ENCODE results near the gene ATP1B3.
"Not testable (repeated sequence)": the region's sequence is repeated elsewhere in the genome, so short reads cannot be mapped to it uniquely, and the experiment has no call there.

Gene ATP1B3

GRCh38 chr3:141876381-141876890 lies at the start of gene ATP1B3:
Gene ATP1B3 (plus strand): TSS chr3:141876643. CDS start chr3:141876802, 159 bp downstream.
- DNase-seq = peak in 56 of 58 donors; percentile 18 to 84 (median 72)

DNA sequence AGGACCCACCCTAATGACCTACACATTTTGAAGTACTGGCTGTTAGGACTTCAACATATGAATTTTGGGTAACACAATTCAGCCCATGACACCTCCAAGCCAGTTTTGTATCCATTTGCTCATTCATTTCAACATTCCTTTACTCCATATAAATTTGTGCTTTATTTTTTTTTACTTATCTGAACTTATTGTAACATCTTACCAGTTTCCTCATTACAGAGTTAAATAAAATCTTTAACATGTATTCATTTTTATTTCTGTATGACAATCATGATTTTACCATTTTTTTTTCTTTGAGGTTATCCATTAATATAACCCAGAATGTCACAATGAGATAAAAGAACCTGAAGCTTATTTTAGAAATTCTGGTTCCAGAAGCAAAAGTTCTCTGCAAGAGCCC lies 48.0 kb upstream of the ATP1B3 start:
- no peak for DNase-seq

- DNase-seq = no peak
Observed at GRCh38 chr3:141828890-141829289, 47.6 kb upstream of the ATP1B3 start.

- no peak for DNase-seq
Observed at GRCh38 chr3:141830508-141830907, 45.9 kb upstream of the ATP1B3 start.

DNA sequence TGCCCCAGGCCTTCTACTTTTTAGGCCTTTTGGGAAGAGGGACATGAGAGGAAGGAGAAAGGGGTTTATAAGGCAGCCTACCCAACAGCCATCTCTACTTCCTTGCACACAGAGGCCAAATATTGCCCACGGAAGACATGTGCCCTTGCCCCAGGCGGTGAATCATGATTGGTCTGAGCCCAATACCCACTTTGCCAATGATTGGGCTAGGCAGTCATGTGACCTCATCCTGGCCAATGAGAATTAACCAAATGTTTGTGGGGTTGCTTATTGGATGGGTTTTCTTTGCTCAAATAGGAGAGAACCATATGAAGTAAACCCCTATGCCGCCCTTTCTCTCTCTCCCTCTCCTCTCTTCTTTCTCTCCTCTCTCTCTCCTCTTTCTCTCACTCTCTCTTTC lies 42.2 kb upstream of the ATP1B3 start:
- no peak for DNase-seq

DNA sequence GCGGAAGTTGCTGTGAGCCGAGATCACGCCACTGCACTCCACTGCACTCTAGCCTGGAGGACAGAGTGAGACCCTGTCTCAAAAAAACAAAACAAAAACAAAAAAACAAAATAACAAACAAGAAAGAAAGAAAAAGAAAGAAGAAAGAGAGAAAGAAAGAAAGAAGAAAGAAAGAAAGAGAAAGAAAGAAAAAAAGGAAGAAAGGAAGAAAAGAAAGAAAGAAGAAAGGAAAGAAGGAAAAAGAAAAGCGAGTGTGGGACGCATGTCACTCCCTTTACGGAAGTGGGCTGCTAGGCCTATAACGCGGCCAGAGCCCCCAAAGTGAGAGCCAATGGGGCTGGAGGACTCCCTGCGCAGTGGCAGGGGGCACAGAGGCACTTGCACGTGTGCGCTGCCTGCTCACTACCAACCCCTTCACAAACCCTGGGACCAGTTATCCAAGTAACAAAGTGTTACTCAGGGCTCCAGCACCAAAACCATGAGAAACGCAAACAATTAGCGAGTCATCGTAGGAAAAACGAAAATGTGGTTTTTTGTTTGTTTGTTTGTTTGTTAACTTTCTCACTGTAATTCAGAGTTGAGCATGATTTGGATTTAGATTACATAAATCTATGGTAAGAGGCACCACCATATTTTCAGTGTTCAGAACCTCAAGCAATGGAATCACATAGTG lies 40.8 kb upstream of the ATP1B3 start:
- DNase-seq = no peak

GRCh38 chr3:141839389-141839788 lies 37.1 kb upstream of the ATP1B3 start:
- no peak for DNase-seq

- no peak for DNase-seq
Observed at GRCh38 chr3:141840737-141841544, 35.5 kb upstream of the ATP1B3 start.

GRCh38 chr3:141844108-141844507 lies 32.3 kb upstream of the ATP1B3 start:
- DNase-seq = no peak

- DNase-seq = no peak
Observed at GRCh38 chr3:141844812-141845211, 31.6 kb upstream of the ATP1B3 start.

GRCh38 chr3:141845407-141846049 lies 30.9 kb upstream of the ATP1B3 start:
- no peak for DNase-seq

GRCh38 chr3:141846050-141846433 lies 30.4 kb upstream of the ATP1B3 start:
- no peak for DNase-seq

DNA sequence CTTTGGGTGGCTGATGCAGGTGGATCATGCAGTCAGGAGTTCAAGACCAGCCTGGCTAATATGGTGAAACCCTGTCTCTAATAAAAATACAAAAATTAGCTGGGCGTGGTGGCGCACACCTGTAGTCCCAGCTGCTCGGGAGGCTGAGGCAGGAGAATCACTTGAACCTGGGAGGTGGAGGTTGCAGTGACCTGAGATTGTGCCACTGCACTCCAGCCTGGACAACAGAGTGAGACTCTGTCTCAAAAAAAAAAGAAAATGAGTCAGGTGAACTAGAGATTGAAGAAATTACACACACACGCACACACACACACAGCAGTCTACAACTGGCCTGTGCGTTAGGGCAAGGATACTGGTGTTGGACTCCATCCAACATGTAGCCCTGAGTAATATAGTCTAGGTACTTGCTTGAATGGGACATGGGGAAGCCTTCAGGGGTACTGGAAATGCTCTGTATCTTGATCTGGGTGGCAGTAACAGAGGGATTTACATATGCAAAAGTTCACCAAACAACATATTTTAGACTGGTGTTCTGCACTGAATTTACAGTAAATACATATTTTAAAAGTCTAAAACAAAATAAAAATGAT lies 28.2 kb upstream of the ATP1B3 start:
- DNase-seq = not testable (repeated sequence)

GRCh38 chr3:141849056-141849815 lies 27.2 kb upstream of the ATP1B3 start:
- DNase-seq = peak in 1 of 58 donors; percentile 1

DNA sequence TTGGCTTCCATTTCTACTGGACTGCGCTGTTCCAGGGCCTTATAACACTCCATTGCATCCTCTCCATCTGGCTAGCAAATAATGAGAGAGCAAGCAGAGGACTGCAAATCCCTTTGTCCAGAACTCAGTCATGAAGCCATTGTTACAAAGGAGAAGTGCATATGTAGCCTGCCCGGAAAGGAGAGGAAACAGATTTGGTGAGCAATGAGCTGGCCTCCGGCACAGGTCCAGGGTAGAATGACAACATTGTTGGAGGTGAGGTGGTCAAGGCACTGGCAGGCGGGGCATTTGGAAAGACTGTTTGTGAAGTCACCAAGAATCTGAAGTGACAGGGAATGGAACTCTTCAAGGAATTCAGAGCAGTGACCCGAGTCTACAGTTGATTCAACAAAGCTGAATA lies 25.0 kb upstream of the ATP1B3 start:
- DNase-seq = no peak

- DNase-seq = no peak
Observed at GRCh38 chr3:141853081-141853601, 23.3 kb upstream of the ATP1B3 start.

DNA sequence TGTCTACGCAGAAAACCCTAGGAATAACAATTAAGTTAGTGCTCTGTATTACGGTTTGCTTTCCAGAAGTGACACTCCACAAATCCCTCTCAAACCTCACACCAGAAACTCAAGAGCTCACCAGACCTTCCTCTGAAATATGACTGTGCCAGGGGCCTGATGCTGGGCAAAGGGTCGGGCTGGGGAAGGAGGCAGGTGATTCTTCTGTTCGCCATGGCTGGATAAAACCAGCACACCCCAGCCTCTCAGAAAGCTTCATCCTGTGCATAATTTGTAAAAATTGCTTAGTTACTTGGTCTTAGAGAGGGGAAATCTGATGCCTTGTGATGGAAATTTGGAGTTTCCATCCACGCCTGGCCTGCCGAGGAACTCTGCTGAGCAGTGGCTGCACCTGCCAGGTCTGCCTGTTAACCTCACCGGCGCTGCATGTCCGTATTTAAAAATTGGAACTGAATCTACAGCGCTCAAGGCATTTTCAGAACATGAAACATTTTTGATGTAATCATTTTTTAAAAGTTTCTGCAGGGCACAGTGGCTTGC lies 22.7 kb upstream of the ATP1B3 start:
- no peak for DNase-seq

GRCh38 chr3:141854599-141854998 lies 21.8 kb upstream of the ATP1B3 start:
- DNase-seq = no peak

DNA sequence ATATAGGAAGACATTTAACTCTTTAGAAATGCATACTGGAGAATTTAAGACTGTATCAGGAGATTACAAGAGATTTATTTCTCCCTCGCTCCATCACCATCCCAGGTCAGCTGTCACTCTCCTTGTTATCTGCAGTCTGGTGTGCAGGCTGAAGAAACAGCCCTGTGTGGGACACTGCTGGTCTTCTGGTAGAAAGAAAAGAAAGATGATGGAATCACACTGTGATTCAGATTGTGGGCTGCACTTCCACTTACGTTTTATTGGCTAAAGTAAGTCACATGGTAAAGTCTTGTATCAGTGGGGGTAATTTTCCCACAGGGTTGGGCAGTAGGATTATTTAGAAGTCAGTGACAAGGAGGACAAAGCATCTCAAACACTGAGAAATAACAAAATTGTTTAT lies 18.1 kb upstream of the ATP1B3 start:
- DNase-seq = no peak

GRCh38 chr3:141859651-141860050 lies 16.8 kb upstream of the ATP1B3 start:
- DNase-seq = no peak

Data from anterior cingulate cortex (tissue), 58 donors.